Lung (tissue), 12 donors: ENCODE measurements around the gene IL6. TPM values are rescaled to one million over a fixed set of nuclear protein-coding genes. Genes with fewer than 3 reads are reported as not detected.

Experiments used
- ATAC-seq: fragments of 200-7000 bp; cut with Tn5 transposase; one replicate; pipeline ENCODE4 v1.9.1; 2020; ENCODE audit warnings: moderate number of reproducible peaks; ENCODE audit not compliant: insufficient read depth, low FRiP score
- DNase-seq, 3 donors: peaks; one replicate each; pipeline ENCODE4 v3.0.0-alpha.2; 2013 to 2017
- H3K27ac ChIP-seq, 2 donors: one replicate each; pipeline ENCODE4 v1.5.1; 2013; ENCODE audit warnings: mild to moderate bottlenecking in 2 of 2, moderate library complexity in 2 of 2, control low read depth in 1 of 2, inconsistent platforms in 1 of 2, low read depth in 1 of 2, low read length in 1 of 2
- H3K27me3 ChIP-seq, 3 donors: one replicate each; pipeline ENCODE4 v1.5.1; 2013; ENCODE audit warnings: low read length in 2 of 3; ENCODE audit not compliant: control insufficient read depth in 3 of 3, insufficient read depth in 3 of 3
- H3K36me3 ChIP-seq, 4 donors: one replicate each; pipeline ENCODE4 v1.5.1; 2013; ENCODE audit warnings: low read length in 4 of 4, mild to moderate bottlenecking in 1 of 4, moderate library complexity in 1 of 4; ENCODE audit not compliant: control insufficient read depth in 4 of 4, insufficient read depth in 4 of 4
- H3K4me1 ChIP-seq, 5 donors: one replicate each; pipeline ENCODE4 v1.5.1; 2013; ENCODE audit warnings: low read length in 5 of 5, mild to moderate bottlenecking in 2 of 5, moderate library complexity in 1 of 5; ENCODE audit not compliant: control insufficient read depth in 5 of 5, insufficient read depth in 5 of 5
- H3K4me3 ChIP-seq: one replicate; pipeline ENCODE4 v1.5.1; 2013; ENCODE audit warnings: mild to moderate bottlenecking, control low read depth, moderate library complexity
- H3K9ac ChIP-seq, 2 donors: one replicate each; pipeline ENCODE4 v1.5.1; 2013; ENCODE audit warnings: low read length in 2 of 2, control low read depth in 1 of 2; ENCODE audit not compliant: insufficient read depth in 1 of 2
- H3K9me3 ChIP-seq, 4 donors: one replicate each; pipeline ENCODE4 v1.5.1; 2013; ENCODE audit warnings: low read length in 3 of 4, mild to moderate bottlenecking in 1 of 4, moderate library complexity in 1 of 4; ENCODE audit not compliant: control insufficient read depth in 4 of 4, insufficient read depth in 3 of 4
- WGBS, 2 donors: extraction: QIAGEN DNeasy Blood & Tissue Kit; methylation state at CpG; one replicate each; pipeline ENCODE4 v1.1.7; 2013; 5-methylcytosine and 5-hydroxymethylcytosine counted together
- polyA plus RNA-seq, 2 donors: library from polyadenylated mRNA; stranded (reverse); fragments of 200-250 nt; gene quantifications; one replicate each; pipeline ENCODE4 v1.2.1, GENCODE V29; 2013
- total RNA-seq, 2 donors: library from RNA; depleted of rRNA in 1 of 2; stranded (reverse); fragments of >200 nt in 1 of 2; gene quantifications; one replicate each; pipeline ENCODE4 v1.2.1, GENCODE V29; 2014 to 2021
- TF ChIP-seq, protein P1 (sequence below): IDR thresholded peaks from 2 replicates; pipeline ENCODE4 v1.5.1; 2012; ENCODE audit warnings: mild to moderate bottlenecking; ENCODE audit errors: control extremely low read depth, extremely low read depth
- donor health status: control.
- donor health status: control.
- donor health status: Bipolar disorder and iron deficiency.
- donor health status: healthy.
- donor health status: DM: yes; HTN: yes; CAD: no.

The IL6 gene
- total and polyA plus RNA-seq, 4 donors = 2.7 to 155 (median 12.4) TPM

- ATAC-seq = no peak
- WGBS, 2 donors = 60 to 78% methylated on average over 3 of the region's 3 CpGs
These were observed 35.9 kb downstream of the IL6 start for GRCh38 chr7:22762866-22763265.

DNA sequence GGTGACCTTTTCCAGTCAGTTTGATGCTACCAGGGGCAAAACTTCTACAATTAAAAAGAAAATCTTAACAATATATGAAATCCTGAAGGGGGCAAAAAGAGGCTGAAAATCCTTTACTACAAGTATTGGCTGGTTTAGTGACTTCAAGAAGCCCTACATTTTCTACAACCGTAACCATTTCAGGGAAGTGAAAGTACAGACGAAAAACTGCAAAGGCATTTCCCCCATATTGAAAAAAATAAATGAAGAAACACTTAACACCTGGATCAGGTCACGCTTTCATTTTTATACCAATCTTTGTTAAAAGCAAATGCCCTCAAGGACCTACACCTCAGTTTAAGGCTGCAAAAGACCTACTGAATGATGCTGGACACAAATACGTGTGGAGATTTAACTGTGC is 38.6 kb downstream of the IL6 start:
- WGBS, 2 donors = 55 to 79% methylated on average over 4 of the region's 4 CpGs
- H3K27me3 ChIP-seq = no peaks in the 10 kb centered on the region
- H3K4me1 ChIP-seq = peaks cover 0 to 3% (median 0%) of the 10 kb centered on the region in 5 donors
- TF ChIP-seq, protein P1, sequence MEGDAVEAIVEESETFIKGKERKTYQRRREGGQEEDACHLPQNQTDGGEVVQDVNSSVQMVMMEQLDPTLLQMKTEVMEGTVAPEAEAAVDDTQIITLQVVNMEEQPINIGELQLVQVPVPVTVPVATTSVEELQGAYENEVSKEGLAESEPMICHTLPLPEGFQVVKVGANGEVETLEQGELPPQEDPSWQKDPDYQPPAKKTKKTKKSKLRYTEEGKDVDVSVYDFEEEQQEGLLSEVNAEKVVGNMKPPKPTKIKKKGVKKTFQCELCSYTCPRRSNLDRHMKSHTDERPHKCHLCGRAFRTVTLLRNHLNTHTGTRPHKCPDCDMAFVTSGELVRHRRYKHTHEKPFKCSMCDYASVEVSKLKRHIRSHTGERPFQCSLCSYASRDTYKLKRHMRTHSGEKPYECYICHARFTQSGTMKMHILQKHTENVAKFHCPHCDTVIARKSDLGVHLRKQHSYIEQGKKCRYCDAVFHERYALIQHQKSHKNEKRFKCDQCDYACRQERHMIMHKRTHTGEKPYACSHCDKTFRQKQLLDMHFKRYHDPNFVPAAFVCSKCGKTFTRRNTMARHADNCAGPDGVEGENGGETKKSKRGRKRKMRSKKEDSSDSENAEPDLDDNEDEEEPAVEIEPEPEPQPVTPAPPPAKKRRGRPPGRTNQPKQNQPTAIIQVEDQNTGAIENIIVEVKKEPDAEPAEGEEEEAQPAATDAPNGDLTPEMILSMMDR = no peak
- H3K36me3 ChIP-seq = no peaks in the 10 kb centered on the region
- H3K27ac ChIP-seq = no peak overlapping the region
- no peak overlapping the region for H3K9ac ChIP-seq
- DNase-seq (no peak), ATAC-seq (no peak)
- peaks cover 0 to 3% (median 2%) of the 10 kb centered on the region in 4 donors for H3K9me3 ChIP-seq
- H3K4me3 ChIP-seq = no peak overlapping the region

More at GRCh38 chr7:22762866-22763265, 35.9 kb downstream of the IL6 start:
- Histone ChIP-seq H3K4me1 (peaks cover 0 to 3% (median 0%) of the 10 kb centered on the region in 5 donors), H3K27me3 (no peaks in the 10 kb centered on the region), H3K9ac (no peak overlapping the region), H3K4me3 (no peak overlapping the region), H3K27ac (no peak overlapping the region), H3K36me3 (no peaks in the 10 kb centered on the region), H3K9me3 (peaks cover 0 to 5% (median 3%) of the 10 kb centered on the region in 4 donors)
- TF ChIP-seq, protein P1 = no peak
- DNase-seq = no peak

DNA sequence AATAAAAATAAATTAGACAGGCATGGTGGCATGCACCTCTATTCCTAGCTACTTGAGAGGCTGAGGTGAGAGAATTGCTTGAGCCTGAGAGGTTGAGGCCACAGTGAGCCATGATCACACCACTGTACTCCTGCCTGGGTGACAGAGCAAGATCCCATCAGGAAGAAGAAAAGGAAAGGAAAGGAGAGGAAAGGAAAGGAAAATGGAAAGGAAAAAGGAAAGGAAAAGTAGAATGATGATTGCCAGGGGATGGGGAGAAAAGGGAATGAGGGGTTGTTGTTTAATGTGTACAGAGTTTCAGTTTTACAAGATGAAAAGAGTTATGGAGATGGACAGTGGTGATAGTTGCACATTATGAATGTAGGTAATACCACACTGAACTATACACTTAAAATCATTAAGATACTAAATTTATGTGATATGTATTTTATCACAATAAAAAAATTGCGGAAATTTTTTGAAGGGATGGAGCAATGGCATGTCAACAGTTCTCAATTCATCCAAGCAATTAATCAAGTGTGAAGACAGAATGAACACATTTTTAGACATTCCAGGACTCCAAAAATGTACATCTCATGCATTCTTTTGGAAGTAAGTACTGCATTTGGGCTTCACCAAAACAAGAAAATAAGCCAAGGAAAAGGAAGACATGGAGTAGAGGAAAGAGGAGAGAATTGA is 44.3 kb downstream of the IL6 start:
- TF ChIP-seq, protein P1 = no peak
- Histone ChIP-seq H3K4me1 (no peaks in the 10 kb centered on the region), H3K4me3 (no peak overlapping the region), H3K27me3 (peaks cover 0 to 3% (median 0%) of the 10 kb centered on the region in 3 donors), H3K9me3 (no peaks in the 10 kb centered on the region), H3K27ac (no peak overlapping the region), H3K9ac (no peak overlapping the region), H3K36me3 (no peaks in the 10 kb centered on the region)
- DNase-seq (no peak), ATAC-seq (no peak)
- WGBS, 2 donors = 94 to 100% methylated on average over 1 of the region's 1 CpG

DNA sequence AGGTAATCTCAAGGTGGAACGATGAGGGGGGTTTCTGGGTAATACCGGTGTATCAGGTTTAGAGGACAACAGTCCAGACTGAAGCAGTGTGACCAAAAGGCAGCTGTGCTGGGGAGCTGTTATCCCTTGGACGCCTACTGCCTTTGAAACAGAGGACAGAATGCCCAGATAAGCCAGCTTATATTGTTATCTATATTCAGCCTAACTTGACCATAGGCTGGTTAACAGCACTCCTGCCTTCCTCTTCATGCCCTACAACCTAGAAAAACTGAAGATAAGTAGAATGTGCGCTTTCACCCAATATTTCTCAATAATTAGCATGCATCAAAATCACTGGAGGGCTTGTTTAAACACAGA is 44.9 kb downstream of the IL6 start:
- Histone ChIP-seq H3K4me3 (no peak overlapping the region), H3K27me3 (peaks cover 0 to 3% (median 0%) of the 10 kb centered on the region in 3 donors), H3K36me3 (no peaks in the 10 kb centered on the region), H3K27ac (no peak overlapping the region), H3K4me1 (no peaks in the 10 kb centered on the region), H3K9me3 (no peaks in the 10 kb centered on the region), H3K9ac (no peak overlapping the region)
- 77 to 89% methylated on average over 4 of the region's 4 CpGs for WGBS, 2 donors
- TF ChIP-seq, protein P1 = no peak
- ATAC-seq (no peak), DNase-seq (no peak)
